Dorsolateral prefrontal cortex (tissue), 118 donors: ENCODE results near the gene ANKUB1. TPM values are rescaled to one million over a fixed set of nuclear protein-coding genes. Genes with fewer than 3 reads are reported as not detected.

ENCODE experiments used
- total RNA-seq, 120 experiments: library from RNA; stranded (reverse); gene quantifications; one replicate each; pipeline versions ENCODE4 v1.2.3 to v1.2.4, GENCODE V29; 2022

Gene ANKUB1
- total RNA-seq, 120 experiments from 2014 or later: 0.20 to 1.4 (median 0.36) TPM; not detected in 96

Other genes starting within 250 kb of the ANKUB1 start
- gene WWTR1, start 134.5 kb downstream of the ANKUB1 start, total RNA-seq: 10 to 100 TPM; 11.4 to 59.9 (median 24.1) TPM
- gene COMMD2, start 40.1 kb downstream of the ANKUB1 start, total RNA-seq: 10 to 100 TPM; 19.2 to 44.2 (median 32.7) TPM
- gene RNF13, start 20.7 kb upstream of the ANKUB1 start, total RNA-seq: 100 to 1,000 TPM in 105 of 120 experiments, 10 to 100 TPM in 15; 80.2 to 336 (median 136) TPM
- gene PFN2, start 178.3 kb upstream of the ANKUB1 start, total RNA-seq: 100 to 1,000 TPM; 146 to 548 (median 357) TPM